GM12891 (cell line): Measurements from ENCODE around the gene CLEC20A.

Source experiments
- POLR2A ChIP-seq: IDR thresholded peaks from 2 replicates; pipeline ENCODE4 v1.6.1; 2011; ENCODE audit warnings: low read depth, low read length, control low read depth
- POLR2AphosphoS5 ChIP-seq: IDR thresholded peaks from 2 replicates; pipeline ENCODE4 v1.6.1; 2011; ENCODE audit warnings: low read depth, low read length, control low read depth

DNA sequence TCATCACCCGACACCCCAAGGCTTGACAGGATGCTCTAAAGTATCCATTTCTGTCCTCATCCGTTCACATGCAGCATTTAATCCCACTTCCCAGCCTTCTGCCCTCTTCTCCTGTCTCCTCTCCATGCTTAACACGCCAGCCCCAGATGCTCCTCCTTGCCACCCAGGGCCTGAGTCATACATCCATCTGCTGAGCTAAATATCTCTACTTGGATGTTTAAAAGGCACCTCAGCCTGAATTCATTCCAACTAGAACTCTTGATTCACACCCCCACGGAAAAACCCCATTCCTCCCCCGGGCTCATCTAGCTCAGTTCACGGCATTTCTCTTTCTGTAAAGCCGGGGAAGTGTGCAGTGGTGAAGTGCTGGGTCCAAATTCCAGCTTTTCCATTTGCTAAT, 43.9 kb upstream of the CLEC20A start:
- no peak for TF ChIP-seq POLR2A
- TF ChIP-seq POLR2AphosphoS5, result no peak
